SJSA1 (cell line): Measurements from ENCODE around the gene SLC1A2. TPM values are rescaled to one million over a fixed set of nuclear protein-coding genes. Genes with fewer than 3 reads are reported as not detected.

Experiments
- DNase-seq, 2 experiments: peaks; one replicate each; pipeline ENCODE4 v3.0.0-alpha.2; 2015 to 2020; ENCODE audit warnings: low spot score in 2 of 2, low read depth in 1 of 2
- H3K27ac ChIP-seq: fragments of 250-450 bp; sonication (Bioruptor Pico); 2 replicates; pipeline ENCODE4 v1.5.1; 2020; ENCODE audit warnings: mild to moderate bottlenecking, moderate library complexity
- H3K27me3 ChIP-seq: fragments of 250-450 bp; sonication (Bioruptor Pico); replicated peaks from 2 replicates; pipeline ENCODE4 v1.5.1; 2020; ENCODE audit warnings: mild to moderate bottlenecking, moderate library complexity
- H3K36me3 ChIP-seq: fragments of 250-450 bp; sonication (Bioruptor Pico); 2 replicates; pipeline ENCODE4 v1.5.1; 2020; ENCODE audit warnings: mild to moderate bottlenecking
- H3K4me1 ChIP-seq: fragments of 250-450 bp; sonication (Bioruptor Pico); replicated peaks from 2 replicates; pipeline ENCODE4 v1.6.1; 2021; ENCODE audit warnings: mild to moderate bottlenecking
- H3K4me3 ChIP-seq: fragments of 250-450 bp; sonication (Bioruptor Pico); 2 replicates; pipeline ENCODE4 v1.5.1; 2020; ENCODE audit warnings: mild to moderate bottlenecking
- H3K9me3 ChIP-seq: fragments of 250-450 bp; sonication (Bioruptor Pico); replicated peaks from 2 replicates; pipeline ENCODE4 v1.5.1; 2020; ENCODE audit warnings: mild to moderate bottlenecking
- total RNA-seq: library from RNA; depleted of rRNA; stranded (reverse); fragments of >200 nt; shearing (Covaris generic); gene quantifications from 2 replicates; pipeline ENCODE4 v1.2.3, GENCODE V29; 2014

The SLC1A2 gene
- total RNA-seq, 1 experiment from 2014 or later = not detected

DNA sequence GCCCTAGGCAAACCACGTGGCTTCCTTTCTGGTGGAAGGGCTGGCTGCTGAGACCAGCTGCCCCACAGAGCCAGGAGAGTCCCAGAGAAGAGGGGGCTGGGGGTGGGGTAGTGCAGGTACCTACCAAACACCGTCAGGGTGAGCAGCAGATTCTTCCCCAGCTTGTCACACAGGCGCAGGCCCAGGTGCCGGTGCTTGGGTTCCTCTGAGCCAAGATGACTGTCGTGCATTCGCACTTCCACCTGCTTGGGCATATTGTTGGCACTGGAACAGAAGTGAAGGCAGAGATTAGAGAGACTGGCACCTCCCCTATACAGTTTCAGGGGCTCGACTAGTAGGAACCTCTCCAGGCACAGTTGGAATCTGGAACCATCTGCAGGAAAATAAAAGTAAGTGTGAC lies 102.1 kb downstream of the SLC1A2 start:
- Histone ChIP-seq H3K4me1 (peaks cover 8% of the 10 kb centered on the region), H3K9me3 (no peaks in the 10 kb centered on the region), H3K36me3 (no peaks in the 10 kb centered on the region), H3K27ac (no peak overlapping the region), H3K4me3 (no peak overlapping the region), H3K27me3 (no peaks in the 10 kb centered on the region)
- DNase-seq = no peak

DNA sequence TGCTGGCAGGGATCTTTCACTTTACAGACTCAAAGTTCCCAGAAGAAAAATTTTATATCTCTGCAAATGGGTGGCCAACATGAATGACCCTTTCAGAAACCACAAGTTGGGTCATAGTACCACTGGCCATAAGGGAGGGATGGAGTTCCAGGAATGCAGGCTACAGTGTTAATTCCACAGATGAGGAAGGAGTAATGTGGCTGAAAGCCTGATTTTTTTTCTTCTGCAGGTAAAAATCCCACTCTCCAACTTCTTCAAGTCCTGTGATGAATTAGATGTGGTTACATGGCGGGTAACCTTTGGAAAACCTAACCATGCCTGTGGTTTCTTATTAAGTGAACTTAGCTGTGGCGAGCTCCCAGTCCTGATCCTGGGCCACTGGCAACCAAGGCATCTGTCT lies 103.2 kb downstream of the SLC1A2 start:
- Histone ChIP-seq H3K9me3 (no peaks in the 10 kb centered on the region), H3K27me3 (no peaks in the 10 kb centered on the region), H3K27ac (no peak overlapping the region), H3K4me1 (peaks cover 8% of the 10 kb centered on the region), H3K36me3 (no peaks in the 10 kb centered on the region), H3K4me3 (no peak overlapping the region)
- DNase-seq = no peak

DNA sequence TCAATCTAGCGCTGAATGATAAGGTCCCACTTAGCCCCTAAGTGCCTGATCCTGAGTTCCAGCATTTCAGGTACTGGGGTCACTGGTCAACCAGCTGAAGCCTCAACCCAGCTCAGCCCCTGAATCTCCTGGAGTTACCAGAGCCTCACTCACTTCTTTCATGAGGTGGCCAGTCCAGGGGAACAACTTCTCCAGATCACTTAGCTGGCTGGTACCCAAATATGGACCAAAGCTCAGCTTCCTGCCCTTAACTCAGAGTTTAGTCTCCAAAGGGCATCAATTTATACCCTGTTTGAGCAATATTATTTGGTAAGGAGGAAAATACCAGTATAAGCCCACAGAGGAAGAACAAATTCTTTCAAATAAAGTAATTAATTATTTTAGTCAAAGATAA lies 105.6 kb downstream of the SLC1A2 start:
- no peak overlapping the region for H3K27ac ChIP-seq
- H3K4me1 ChIP-seq = no peaks in the 10 kb centered on the region; the same call in 1 of the 2 replicates
- H3K4me3 ChIP-seq = no peak overlapping the region
- H3K9me3 ChIP-seq = no peaks in the 10 kb centered on the region
- no peak for DNase-seq
- H3K36me3 ChIP-seq = no peaks in the 10 kb centered on the region
- H3K27me3 ChIP-seq = no peaks in the 10 kb centered on the region

DNA sequence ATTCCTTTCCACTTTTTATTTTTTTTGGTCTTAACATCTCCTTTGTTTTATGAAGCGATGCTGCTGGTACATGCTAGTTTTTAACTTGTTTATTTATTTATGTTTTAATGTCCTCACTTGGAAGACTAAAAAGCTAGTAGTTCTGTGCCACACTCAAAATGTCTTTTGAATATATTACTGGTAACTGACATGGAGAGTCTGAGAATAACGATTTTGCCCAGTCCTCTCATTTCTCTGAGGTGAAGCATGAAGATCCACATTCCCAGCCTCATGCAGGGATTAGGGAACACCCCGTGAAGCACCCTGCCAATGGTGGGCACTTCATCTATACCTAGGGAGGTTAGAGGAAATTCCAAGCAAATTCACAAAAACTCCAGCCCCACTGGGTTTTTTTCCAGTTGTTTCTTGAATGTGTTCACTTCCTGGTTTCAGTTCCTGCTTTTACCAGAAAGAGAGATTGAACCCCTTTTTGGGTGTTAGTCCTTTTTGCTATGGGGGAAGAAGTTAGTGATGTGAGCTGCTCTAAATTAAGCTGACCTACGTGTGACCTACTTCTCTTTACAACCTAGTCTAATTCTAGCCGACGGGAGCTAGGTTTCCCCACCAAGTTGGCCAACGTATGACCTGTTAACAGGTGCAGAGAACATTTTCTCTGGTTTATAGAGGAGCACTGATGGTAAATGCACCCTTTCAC lies 106.1 kb downstream of the SLC1A2 start:
- no peaks in the 10 kb centered on the region for H3K36me3 ChIP-seq
- no peaks in the 10 kb centered on the region for H3K9me3 ChIP-seq
- no peaks in the 10 kb centered on the region for H3K4me1 ChIP-seq
- DNase-seq = no peak
- no peak overlapping the region for H3K4me3 ChIP-seq
- no peaks in the 10 kb centered on the region for H3K27me3 ChIP-seq
- H3K27ac ChIP-seq = no peak overlapping the region

DNA sequence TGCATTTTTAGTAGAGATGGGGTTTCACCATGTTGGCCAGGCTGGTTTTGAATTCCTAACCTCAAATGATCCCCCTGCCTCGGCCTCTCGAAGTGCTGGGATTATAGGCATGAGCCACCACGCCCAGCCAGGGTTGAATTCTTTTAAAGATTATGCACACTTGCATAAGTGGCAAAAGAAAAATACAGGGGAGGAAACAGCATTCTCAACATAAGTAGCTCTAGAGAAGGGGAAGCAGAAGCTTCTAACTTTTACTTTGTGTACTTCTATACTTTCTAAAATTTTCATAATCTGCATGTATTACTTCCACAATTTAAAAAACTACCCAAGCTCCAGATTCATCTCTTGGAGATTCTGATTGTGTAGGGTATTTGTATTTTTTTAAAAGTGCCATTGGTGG lies 108.0 kb downstream of the SLC1A2 start:
- H3K27ac ChIP-seq = no peak overlapping the region
- no peak for DNase-seq
- H3K36me3 ChIP-seq = no peaks in the 10 kb centered on the region
- H3K27me3 ChIP-seq = no peaks in the 10 kb centered on the region
- H3K4me1 ChIP-seq = no peaks in the 10 kb centered on the region
- H3K4me3 ChIP-seq = no peak overlapping the region
- no peaks in the 10 kb centered on the region for H3K9me3 ChIP-seq

DNA sequence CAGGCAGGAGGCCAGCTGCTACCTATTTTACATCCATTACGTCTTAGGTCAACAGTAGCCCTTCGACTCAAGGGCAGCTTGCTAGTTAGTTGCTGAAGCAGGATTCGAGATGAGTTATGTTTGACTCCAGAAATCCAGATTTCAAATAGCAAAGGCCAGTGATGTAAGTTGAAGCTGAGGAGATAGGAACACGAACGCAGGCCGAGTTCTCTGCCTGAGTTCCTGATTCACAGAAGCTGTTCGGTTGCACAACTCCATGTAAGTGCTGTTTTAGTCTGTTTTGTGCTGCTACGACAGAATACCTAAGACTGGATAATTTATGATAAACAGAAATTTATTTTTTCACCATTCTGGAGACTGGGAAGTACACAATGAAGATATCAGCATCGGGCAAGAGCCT lies 111.2 kb downstream of the SLC1A2 start:
- Histone ChIP-seq H3K27ac (no peak overlapping the region), H3K4me3 (no peak overlapping the region), H3K27me3 (no peaks in the 10 kb centered on the region), H3K4me1 (peaks cover 27% of the 10 kb centered on the region), H3K36me3 (no peaks in the 10 kb centered on the region), H3K9me3 (no peaks in the 10 kb centered on the region)
- DNase-seq = no peak

DNA sequence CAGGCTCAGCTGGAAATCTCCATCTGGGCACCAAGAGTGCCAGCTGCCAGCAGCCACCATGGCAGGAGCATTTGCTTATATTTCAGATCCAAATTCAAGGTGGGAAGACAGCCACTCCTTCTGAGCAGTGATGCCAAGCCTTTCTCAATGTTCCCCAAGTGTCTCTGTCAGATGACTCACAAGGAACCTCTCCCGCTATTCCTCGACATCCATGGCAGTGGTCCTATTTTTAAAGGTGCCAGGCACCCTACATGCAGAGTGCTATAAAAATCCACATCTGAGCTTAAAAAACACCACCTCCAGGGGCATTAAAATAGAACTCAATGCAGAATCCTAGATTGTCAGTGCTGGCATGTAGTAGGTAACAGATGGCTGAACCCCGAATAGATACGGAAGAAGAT lies 112.1 kb downstream of the SLC1A2 start:
- Histone ChIP-seq H3K27ac (no peak overlapping the region), H3K9me3 (no peaks in the 10 kb centered on the region), H3K4me3 (no peak overlapping the region), H3K4me1 (peaks cover 28% of the 10 kb centered on the region), H3K27me3 (no peaks in the 10 kb centered on the region), H3K36me3 (no peaks in the 10 kb centered on the region)
- no peak for DNase-seq

DNA sequence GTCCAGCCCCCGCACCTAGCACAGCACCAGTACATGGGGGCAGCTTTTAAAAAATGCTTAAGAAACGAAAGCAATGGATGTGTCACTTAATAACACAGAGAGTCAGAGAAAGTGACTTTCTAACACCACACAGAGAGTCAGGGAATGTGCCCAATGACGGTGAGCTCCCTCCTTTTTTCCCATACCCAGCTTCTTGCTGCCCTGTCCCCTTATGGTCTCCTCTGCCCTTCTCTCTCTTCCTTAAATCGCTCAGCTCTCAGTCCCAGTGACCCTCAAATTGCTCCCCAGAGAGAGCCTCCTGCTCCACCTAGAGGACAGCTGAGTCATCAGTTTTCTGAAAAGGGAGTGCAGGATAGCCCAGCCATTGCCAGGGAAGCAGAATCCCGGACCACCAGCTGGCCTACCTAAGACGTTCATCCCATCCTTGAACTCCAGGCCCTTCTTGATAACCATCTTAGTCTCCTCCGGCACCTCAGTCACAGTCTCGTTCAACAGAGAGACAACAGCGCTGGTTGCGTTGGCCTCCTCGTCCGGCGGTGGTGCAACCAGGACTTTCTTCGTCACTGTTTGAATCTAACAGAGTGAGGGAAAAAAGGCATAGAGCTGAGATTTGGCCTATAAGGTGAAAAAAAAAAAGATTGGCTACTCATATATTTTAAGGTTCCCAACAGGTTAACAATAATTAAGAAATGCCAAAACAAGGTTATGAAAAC lies 113.5 kb downstream of the SLC1A2 start:
- Histone ChIP-seq H3K4me1 (peaks cover 28% of the 10 kb centered on the region), H3K27ac (no peak overlapping the region), H3K9me3 (no peaks in the 10 kb centered on the region), H3K4me3 (no peak overlapping the region), H3K27me3 (no peaks in the 10 kb centered on the region), H3K36me3 (no peaks in the 10 kb centered on the region)
- peak in 1 of 2 experiments; percentile 49 for DNase-seq

DNA sequence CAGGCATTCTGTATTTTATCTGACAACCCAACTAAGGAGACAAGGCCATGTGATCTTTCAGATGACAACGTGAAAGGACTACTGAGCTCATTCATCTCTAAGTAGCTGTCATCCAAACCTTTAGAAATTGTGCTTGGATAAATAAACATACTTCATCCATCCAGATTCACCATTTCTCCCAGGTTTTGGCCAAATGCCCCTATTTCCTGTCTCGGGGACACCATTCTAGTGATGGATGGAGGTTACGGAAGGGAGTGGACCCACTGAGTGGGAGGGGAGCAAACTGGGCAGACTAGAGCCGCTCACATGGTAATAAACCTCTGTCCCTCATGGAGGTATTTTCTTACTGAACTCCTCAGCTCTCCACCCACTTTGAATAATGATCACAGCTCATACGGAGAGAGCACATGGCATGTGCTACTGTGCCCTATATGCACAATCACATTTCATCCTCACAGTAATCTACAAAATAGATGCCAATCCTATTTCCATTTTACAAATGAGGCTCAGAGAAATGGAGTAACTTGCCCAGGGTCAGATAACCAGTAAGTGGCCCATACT lies 114.4 kb downstream of the SLC1A2 start:
- Histone ChIP-seq H3K27ac (no peak overlapping the region), H3K9me3 (no peaks in the 10 kb centered on the region), H3K27me3 (no peaks in the 10 kb centered on the region), H3K4me3 (no peak overlapping the region), H3K4me1 (peaks cover 28% of the 10 kb centered on the region), H3K36me3 (no peaks in the 10 kb centered on the region)
- DNase-seq = peak in 1 of 2 experiments; percentile 25

DNA sequence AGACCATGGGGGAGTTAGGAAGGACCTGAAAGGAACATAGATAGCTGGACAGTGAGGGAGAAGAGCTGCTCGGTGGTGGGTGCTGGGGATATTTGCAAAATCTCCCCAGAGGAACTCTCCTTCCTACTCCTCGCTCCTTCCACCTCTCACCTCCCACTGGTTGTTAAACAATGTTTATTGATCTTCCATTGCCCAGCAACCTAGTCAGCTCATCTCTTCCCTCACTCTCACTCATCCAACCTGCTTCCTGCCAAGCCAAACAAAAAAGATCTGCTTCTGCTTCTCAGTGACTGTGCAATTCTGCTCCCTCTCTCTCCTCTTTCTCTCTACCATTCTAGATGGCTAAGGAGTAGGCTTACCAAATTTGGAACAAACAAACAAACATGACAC lies 115.0 kb downstream of the SLC1A2 start:
- Histone ChIP-seq H3K4me3 (no peak overlapping the region), H3K4me1 (peaks cover 28% of the 10 kb centered on the region), H3K36me3 (no peaks in the 10 kb centered on the region), H3K27ac (peak overlapping the region; percentile 0; the same call in 1 of the 2 replicates), H3K27me3 (no peaks in the 10 kb centered on the region), H3K9me3 (no peaks in the 10 kb centered on the region)
- peak in 1 of 2 experiments; percentile 16 for DNase-seq

DNA sequence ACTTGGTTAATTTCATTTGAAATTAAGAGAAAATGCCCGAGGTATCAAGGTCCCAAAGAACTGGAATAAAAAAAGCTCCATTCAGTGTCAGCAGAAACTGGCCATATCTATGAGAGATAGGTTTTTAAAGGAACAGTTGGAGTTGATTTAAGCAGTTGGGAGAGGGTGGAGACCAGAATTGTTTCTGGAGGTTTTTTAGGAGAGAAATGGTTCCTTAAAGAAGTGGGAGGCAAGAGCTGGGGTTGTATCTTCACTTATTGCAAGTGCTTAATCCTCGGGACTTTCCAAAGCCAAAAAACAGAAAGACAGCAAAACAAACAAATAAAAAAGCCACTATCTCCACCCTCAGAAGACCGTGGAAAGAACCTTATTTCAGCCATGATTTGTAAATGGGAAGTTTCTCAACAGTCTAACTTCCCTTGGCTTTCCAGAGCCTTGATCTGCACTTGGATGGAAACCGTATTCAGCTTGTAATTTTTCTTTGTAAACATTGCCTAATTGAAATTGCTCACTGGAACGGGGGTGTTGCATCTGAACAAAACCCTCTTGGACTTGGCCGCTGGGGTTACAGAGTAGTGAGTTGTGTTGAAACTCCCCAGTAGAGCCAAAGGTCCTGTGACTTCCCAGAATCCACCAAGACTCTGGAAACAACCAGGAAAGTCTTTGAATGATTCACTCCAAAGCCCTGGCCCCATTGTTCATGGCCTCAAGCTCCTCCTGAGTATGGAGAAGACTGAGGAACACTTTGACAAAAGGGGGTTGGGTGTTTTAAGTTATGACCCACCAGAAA lies 115.6 kb downstream of the SLC1A2 start:
- peaks cover 28% of the 10 kb centered on the region for H3K4me1 ChIP-seq
- no peaks in the 10 kb centered on the region for H3K27me3 ChIP-seq
- H3K27ac ChIP-seq = peak overlapping the region; percentile 0
- H3K9me3 ChIP-seq = no peaks in the 10 kb centered on the region
- no peaks in the 10 kb centered on the region for H3K36me3 ChIP-seq
- DNase-seq = peak in 1 of 2 experiments; percentile 29
- H3K4me3 ChIP-seq = no peak overlapping the region

DNA sequence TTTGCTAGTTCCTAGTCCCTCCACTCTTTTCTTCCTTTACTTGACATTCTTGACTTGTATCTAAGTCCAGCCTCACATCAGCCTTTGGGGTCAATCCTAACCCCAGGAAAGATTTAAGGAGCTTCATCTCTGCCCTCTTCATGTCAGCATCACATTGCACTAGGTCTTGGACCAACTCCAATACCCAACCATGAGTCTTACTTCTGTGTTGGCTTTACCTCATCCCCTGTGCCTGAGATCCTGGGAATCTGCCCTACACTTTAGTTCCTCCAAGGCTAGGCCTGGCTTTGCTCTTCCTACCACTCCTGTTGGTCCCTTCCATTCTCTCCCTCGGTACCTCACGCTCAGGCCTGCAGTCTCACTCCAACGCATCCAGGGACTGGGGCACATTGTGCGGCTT lies 117.0 kb downstream of the SLC1A2 start:
- Histone ChIP-seq H3K36me3 (no peaks in the 10 kb centered on the region), H3K4me1 (peaks cover 28% of the 10 kb centered on the region), H3K4me3 (no peak overlapping the region), H3K27ac (no peak overlapping the region), H3K9me3 (no peaks in the 10 kb centered on the region), H3K27me3 (no peaks in the 10 kb centered on the region)
- DNase-seq = no peak

DNA sequence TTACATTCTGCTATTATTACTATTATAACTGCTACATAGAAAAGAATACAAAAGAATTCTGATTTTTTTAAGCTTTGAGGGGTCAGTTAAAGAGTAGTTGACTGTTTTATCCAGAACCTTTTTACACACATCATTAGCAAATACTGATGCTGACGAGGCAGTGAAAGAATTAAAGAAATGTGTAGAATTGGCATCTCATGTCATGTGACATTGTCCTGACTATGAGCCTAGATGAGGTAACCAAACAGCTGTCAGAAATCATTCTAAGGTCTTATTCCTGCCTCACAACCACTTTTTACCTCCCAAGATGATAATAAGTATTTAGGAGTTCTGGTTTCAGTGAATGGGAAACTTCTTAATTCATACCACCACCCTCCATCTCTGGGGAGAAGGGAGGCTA lies 121.0 kb downstream of the SLC1A2 start:
- H3K27ac ChIP-seq = no peak overlapping the region
- no peaks in the 10 kb centered on the region for H3K27me3 ChIP-seq
- H3K36me3 ChIP-seq = no peaks in the 10 kb centered on the region
- DNase-seq = no peak
- no peaks in the 10 kb centered on the region for H3K9me3 ChIP-seq
- peaks cover 6% of the 10 kb centered on the region for H3K4me1 ChIP-seq
- no peak overlapping the region for H3K4me3 ChIP-seq

DNA sequence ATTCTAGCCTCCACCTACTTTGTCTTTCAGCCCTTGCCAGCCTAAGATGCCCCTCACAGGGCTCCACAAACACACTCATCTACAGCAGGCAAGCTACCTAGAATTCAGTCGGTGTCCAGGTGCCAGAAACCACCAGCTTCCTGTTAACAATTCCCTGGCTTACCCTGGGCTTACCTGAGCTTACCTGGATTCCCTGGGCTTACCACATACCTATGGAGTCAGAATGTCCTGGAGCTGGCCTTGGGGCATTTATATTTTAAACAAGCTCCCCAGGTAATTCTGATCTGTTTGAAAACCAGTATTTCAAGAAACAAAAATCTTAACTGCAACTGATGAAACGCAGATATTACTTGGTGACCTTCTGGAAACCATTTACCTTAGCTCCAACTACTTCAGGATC lies 123.6 kb downstream of the SLC1A2 start:
- H3K27me3 ChIP-seq = no peaks in the 10 kb centered on the region
- H3K9me3 ChIP-seq = no peaks in the 10 kb centered on the region
- no peak overlapping the region for H3K4me3 ChIP-seq
- peaks cover 10% of the 10 kb centered on the region for H3K4me1 ChIP-seq
- H3K36me3 ChIP-seq = no peaks in the 10 kb centered on the region
- no peak overlapping the region for H3K27ac ChIP-seq
- DNase-seq = no peak
